Stimulated activated memory B cell treated with anti-CD40 and anti-IgM and Interleukin-4, amounts not matched to agents 10 μg/mL and 1 μg/mL and 100 μg/mL, for 72 hours (primary cell): ENCODE data around the gene PAK3.

Source experiments
- ATAC-seq: fragments of 150-1000 bp; cut with Tn5 transposase; 2 replicates; pipeline ENCODE4 v1.10.0; 2021
- H3K27ac Mint-ChIP-seq: one replicate; pipeline ENCODE4 v1.8.0; 2022; ENCODE audit warnings: mild to moderate bottlenecking, mixed read lengths
- H3K27me3 Mint-ChIP-seq: one replicate; pipeline ENCODE4 v1.8.0; 2022; ENCODE audit warnings: mixed read lengths
- H3K36me3 Mint-ChIP-seq: one replicate; pipeline ENCODE4 v1.8.0; 2022; ENCODE audit warnings: mixed read lengths
- H3K4me1 Mint-ChIP-seq: one replicate; pipeline ENCODE4 v1.8.0; 2022; ENCODE audit warnings: mixed read lengths
- H3K4me3 Mint-ChIP-seq: one replicate; pipeline ENCODE4 v1.8.0; 2022; ENCODE audit warnings: mild to moderate bottlenecking, moderate library complexity, mixed read lengths
- H3K9me3 Mint-ChIP-seq: one replicate; pipeline ENCODE4 v1.8.0; 2022; ENCODE audit warnings: mixed read lengths

Gene PAK3

GRCh38 chrX:111170017-111170416, 74.0 kb downstream of the PAK3 start:
- H3K36me3 Mint-ChIP-seq: no peaks in the 10 kb centered on the region
- H3K27me3 Mint-ChIP-seq: no peaks in the 10 kb centered on the region
- H3K4me3 Mint-ChIP-seq: no peak overlapping the region
- no peak overlapping the region for H3K27ac Mint-ChIP-seq
- H3K9me3 Mint-ChIP-seq: no peaks in the 10 kb centered on the region
- no peak for ATAC-seq
- H3K4me1 Mint-ChIP-seq: no peaks in the 10 kb centered on the region

GRCh38 chrX:111180750-111181240, 84.8 kb downstream of the PAK3 start:
- no peak for ATAC-seq
- no peak overlapping the region for H3K27ac Mint-ChIP-seq
- no peaks in the 10 kb centered on the region for H3K9me3 Mint-ChIP-seq
- no peaks in the 10 kb centered on the region for H3K36me3 Mint-ChIP-seq
- H3K4me1 Mint-ChIP-seq: no peaks in the 10 kb centered on the region
- no peaks in the 10 kb centered on the region for H3K27me3 Mint-ChIP-seq
- no peak overlapping the region for H3K4me3 Mint-ChIP-seq

DNA sequence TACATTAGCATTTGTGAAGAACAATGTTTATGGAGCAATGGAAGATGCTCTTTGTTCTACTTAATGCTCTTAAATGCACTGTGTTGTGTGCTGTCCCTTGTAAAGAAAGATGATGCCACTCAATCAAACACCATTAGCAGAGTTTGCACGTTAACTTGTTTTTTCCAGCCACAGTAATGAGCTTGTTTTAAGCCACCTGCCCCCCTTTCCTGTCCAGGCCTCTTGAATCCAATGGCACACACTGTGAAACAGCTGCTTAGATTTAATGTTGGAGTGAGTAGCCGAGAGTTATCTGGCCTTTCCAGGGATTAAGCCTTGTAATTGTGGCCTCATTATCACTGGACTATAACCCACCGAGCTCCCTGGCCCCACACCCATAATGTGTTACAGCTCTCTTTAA, 86.0 kb downstream of the PAK3 start:
- H3K4me3 Mint-ChIP-seq: no peak overlapping the region
- no peaks in the 10 kb centered on the region for H3K36me3 Mint-ChIP-seq
- ATAC-seq: no peak
- no peaks in the 10 kb centered on the region for H3K4me1 Mint-ChIP-seq
- H3K9me3 Mint-ChIP-seq: no peaks in the 10 kb centered on the region
- no peaks in the 10 kb centered on the region for H3K27me3 Mint-ChIP-seq
- H3K27ac Mint-ChIP-seq: no peak overlapping the region

GRCh38 chrX:111182997-111183396, 87.0 kb downstream of the PAK3 start:
- H3K4me3 Mint-ChIP-seq: no peak overlapping the region
- no peak overlapping the region for H3K27ac Mint-ChIP-seq
- no peaks in the 10 kb centered on the region for H3K36me3 Mint-ChIP-seq
- ATAC-seq: no peak
- H3K9me3 Mint-ChIP-seq: no peaks in the 10 kb centered on the region
- H3K4me1 Mint-ChIP-seq: no peaks in the 10 kb centered on the region
- no peaks in the 10 kb centered on the region for H3K27me3 Mint-ChIP-seq

- Mint-ChIP-seq H3K27ac (no peak overlapping the region), H3K4me1 (no peaks in the 10 kb centered on the region), H3K4me3 (no peak overlapping the region), H3K36me3 (no peaks in the 10 kb centered on the region), H3K9me3 (no peaks in the 10 kb centered on the region), H3K27me3 (no peaks in the 10 kb centered on the region)
- no peak for ATAC-seq
Measured at GRCh38 chrX:111191598-111191997, 95.6 kb downstream of the PAK3 start.

DNA sequence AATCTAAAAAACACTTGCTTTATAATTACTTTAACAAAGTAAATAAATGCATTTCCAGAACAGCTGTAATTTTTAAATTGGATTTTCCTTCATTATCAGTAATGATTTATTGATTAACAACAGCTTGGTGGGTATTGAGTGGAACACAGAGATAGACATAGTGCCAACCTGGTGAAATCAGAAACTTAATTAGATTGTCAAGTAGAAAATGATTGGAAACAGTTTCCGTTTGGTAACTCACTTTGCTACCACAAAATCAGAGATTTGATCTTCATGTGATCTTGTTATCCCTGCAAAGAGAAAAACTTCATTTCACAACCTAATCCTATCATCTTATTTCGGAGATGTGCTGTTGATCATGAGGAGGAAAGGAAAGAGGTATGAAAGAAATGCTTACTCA, 103.5 kb downstream of the PAK3 start:
- Mint-ChIP-seq H3K4me3 (no peak overlapping the region), H3K4me1 (no peaks in the 10 kb centered on the region), H3K27me3 (no peaks in the 10 kb centered on the region), H3K36me3 (no peaks in the 10 kb centered on the region), H3K27ac (no peak overlapping the region), H3K9me3 (no peaks in the 10 kb centered on the region)
- ATAC-seq: no peak

GRCh38 chrX:111200327-111200726, 104.3 kb downstream of the PAK3 start:
- H3K4me1 Mint-ChIP-seq: no peaks in the 10 kb centered on the region
- H3K27me3 Mint-ChIP-seq: no peaks in the 10 kb centered on the region
- ATAC-seq: no peak
- H3K9me3 Mint-ChIP-seq: no peaks in the 10 kb centered on the region
- H3K27ac Mint-ChIP-seq: no peak overlapping the region
- H3K36me3 Mint-ChIP-seq: no peaks in the 10 kb centered on the region
- H3K4me3 Mint-ChIP-seq: no peak overlapping the region

DNA sequence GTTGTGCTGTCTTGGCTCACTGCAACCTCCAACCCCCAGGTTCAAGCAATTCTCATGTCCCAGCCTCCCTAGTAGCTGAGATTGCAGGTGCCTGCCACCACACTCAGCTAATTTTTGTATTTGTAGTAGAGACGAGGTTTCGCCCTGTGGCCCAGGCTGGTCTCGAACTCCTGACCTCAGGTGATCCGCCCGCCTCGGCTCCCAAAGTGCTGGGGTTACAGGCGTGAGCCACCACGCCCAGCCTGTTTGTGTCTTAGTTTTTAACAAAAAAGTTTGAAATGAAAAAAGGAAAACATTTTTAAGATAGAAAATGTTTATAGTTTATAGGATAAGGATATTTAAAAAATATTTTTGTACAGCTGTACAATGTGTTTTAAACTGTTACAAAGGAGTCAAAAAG, 111.9 kb downstream of the PAK3 start:
- no peaks in the 10 kb centered on the region for H3K9me3 Mint-ChIP-seq
- H3K4me1 Mint-ChIP-seq: no peaks in the 10 kb centered on the region
- ATAC-seq: no peak
- H3K27ac Mint-ChIP-seq: no peak overlapping the region
- H3K36me3 Mint-ChIP-seq: no peaks in the 10 kb centered on the region
- no peaks in the 10 kb centered on the region for H3K27me3 Mint-ChIP-seq
- no peak overlapping the region for H3K4me3 Mint-ChIP-seq

GRCh38 chrX:111216293-111216801, 120.4 kb downstream of the PAK3 start:
- Mint-ChIP-seq H3K27ac (no peak overlapping the region), H3K36me3 (no peaks in the 10 kb centered on the region), H3K9me3 (no peaks in the 10 kb centered on the region), H3K4me1 (no peaks in the 10 kb centered on the region), H3K4me3 (no peak overlapping the region), H3K27me3 (no peaks in the 10 kb centered on the region)
- ATAC-seq: no peak

DNA sequence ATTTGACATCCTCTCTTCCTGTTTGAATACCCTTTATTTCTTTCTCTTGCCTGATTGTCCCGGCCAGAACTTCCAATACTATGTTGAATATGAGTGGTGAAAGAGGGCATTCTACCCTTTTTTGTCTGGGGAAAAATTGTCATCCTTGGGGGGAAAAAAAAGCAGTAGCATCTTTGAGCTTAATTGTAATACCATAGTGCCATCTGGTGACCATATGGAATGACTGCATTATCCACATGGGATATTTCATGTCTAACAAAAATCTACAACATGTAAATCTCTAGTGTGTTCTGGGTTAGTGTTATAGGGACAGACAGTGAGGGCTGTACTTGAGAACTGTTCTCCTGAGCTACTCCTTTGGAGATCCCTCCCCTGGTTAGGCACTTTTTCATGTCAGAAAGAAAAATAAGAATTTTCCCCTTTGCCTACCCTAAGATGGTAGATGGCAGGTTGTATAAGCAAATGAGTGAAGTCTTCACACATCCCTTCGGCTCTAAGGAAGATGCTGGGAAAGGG, 148.3 kb downstream of the PAK3 start:
- H3K9me3 Mint-ChIP-seq: no peaks in the 10 kb centered on the region
- no peaks in the 10 kb centered on the region for H3K36me3 Mint-ChIP-seq
- no peak for ATAC-seq
- H3K4me3 Mint-ChIP-seq: no peak overlapping the region
- no peaks in the 10 kb centered on the region for H3K4me1 Mint-ChIP-seq
- H3K27ac Mint-ChIP-seq: no peak overlapping the region
- H3K27me3 Mint-ChIP-seq: no peaks in the 10 kb centered on the region

GRCh38 chrX:111254896-111255693, 159.1 kb downstream of the PAK3 start:
- H3K4me1 Mint-ChIP-seq: no peaks in the 10 kb centered on the region
- H3K27ac Mint-ChIP-seq: no peak overlapping the region
- no peaks in the 10 kb centered on the region for H3K36me3 Mint-ChIP-seq
- no peak overlapping the region for H3K4me3 Mint-ChIP-seq
- no peaks in the 10 kb centered on the region for H3K27me3 Mint-ChIP-seq
- no peaks in the 10 kb centered on the region for H3K9me3 Mint-ChIP-seq
- ATAC-seq: no peak

DNA sequence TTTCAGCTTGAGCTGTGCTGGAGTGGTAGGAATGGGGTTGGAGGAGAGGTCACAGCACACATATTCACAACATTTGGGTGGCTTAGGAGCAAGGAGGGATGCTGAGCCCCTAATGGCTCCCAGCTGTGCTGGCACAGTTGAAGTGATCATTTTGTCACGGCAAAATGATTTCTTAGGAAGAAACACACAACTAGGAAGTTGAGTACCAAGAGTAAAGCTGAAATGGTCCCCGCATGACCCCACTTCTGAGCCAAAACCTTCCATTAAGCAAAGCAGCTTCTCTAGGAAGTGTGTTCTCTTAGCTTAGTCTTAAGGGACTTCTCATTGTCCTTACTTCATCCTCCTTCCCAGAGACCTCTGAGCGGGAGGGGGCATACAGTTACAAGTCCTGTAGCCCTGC, 161.7 kb downstream of the PAK3 start:
- Mint-ChIP-seq H3K9me3 (no peaks in the 10 kb centered on the region), H3K27ac (no peak overlapping the region), H3K4me1 (no peaks in the 10 kb centered on the region), H3K27me3 (no peaks in the 10 kb centered on the region), H3K4me3 (no peak overlapping the region), H3K36me3 (no peaks in the 10 kb centered on the region)
- ATAC-seq: no peak

GRCh38 chrX:111259559-111259958, 163.6 kb downstream of the PAK3 start:
- no peaks in the 10 kb centered on the region for H3K27me3 Mint-ChIP-seq
- no peaks in the 10 kb centered on the region for H3K4me1 Mint-ChIP-seq
- H3K4me3 Mint-ChIP-seq: no peak overlapping the region
- no peaks in the 10 kb centered on the region for H3K36me3 Mint-ChIP-seq
- no peak for ATAC-seq
- no peak overlapping the region for H3K27ac Mint-ChIP-seq
- no peaks in the 10 kb centered on the region for H3K9me3 Mint-ChIP-seq

DNA sequence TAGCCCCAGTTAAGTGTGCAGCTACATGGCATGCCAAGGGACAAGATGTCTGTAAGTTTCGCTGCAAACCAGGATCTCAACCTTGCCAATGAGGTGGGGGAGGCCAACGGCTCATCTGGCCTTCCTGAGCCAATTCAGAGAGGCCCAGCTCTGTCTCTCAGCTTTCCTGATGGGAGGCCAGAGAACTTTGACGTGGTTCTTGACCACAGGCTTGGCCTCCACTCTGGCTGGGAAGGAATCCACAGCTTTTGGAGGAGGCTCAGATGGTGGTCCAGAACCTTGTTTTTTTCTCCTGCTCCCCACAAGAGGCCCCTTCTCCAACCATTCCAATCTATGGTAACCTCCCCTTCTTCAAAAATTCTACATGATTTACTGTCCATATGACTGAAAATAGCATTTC, 164.5 kb downstream of the PAK3 start:
- no peak overlapping the region for H3K27ac Mint-ChIP-seq
- no peak overlapping the region for H3K4me3 Mint-ChIP-seq
- no peaks in the 10 kb centered on the region for H3K36me3 Mint-ChIP-seq
- no peak for ATAC-seq
- no peaks in the 10 kb centered on the region for H3K4me1 Mint-ChIP-seq
- H3K9me3 Mint-ChIP-seq: no peaks in the 10 kb centered on the region
- H3K27me3 Mint-ChIP-seq: no peaks in the 10 kb centered on the region

DNA sequence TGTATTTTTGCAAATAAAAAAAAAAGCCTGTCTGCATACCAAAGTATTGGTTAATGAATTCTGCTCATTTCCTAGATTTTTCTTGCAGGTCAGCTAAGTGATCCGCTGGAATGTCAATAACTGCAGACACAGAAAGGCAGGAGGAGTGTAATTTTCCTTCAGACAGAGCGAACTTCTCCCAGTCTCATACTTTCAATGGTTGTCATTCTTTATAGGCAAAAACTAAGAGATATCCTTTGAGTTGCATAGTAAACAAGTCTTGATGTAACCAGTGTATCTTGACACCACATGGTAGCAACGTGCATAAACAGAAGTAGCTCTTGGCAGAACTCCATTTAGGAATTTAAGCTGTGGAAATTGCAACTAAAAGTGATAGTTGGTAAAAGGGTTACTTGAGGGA, 166.1 kb downstream of the PAK3 start:
- no peak overlapping the region for H3K27ac Mint-ChIP-seq
- no peaks in the 10 kb centered on the region for H3K36me3 Mint-ChIP-seq
- H3K4me1 Mint-ChIP-seq: no peaks in the 10 kb centered on the region
- no peaks in the 10 kb centered on the region for H3K9me3 Mint-ChIP-seq
- no peak overlapping the region for H3K4me3 Mint-ChIP-seq
- ATAC-seq: no peak
- no peaks in the 10 kb centered on the region for H3K27me3 Mint-ChIP-seq

- ATAC-seq: no peak
- Mint-ChIP-seq H3K9me3 (no peaks in the 10 kb centered on the region), H3K27me3 (no peaks in the 10 kb centered on the region), H3K36me3 (no peaks in the 10 kb centered on the region), H3K27ac (no peak overlapping the region), H3K4me3 (no peak overlapping the region), H3K4me1 (no peaks in the 10 kb centered on the region)
Measured at GRCh38 chrX:111264385-111264784, 168.4 kb downstream of the PAK3 start.
